ENCODE measurements around the gene TMC2. TPM values are rescaled to one million over a fixed set of nuclear protein-coding genes. Genes with fewer than 3 reads are reported as not detected.
"Not testable (repeated sequence)": the region's sequence is repeated elsewhere in the genome, so short reads cannot be mapped to it uniquely, and the experiment has no call there.

TMC2 gene
- total RNA-seq, 1 donor from 2014 or later, result 0.11 TPM

GRCh38 chr20:2518096-2518495, 18.3 kb upstream of the TMC2 start:
- no peak for TF ChIP-seq CTCF (IDR thresholded peaks at IDR 0.05; ENCODE audit: unreplicated experiment)
- Mint-ChIP-seq H3K27me3 (ENCODE audit: low read depth) (peaks cover 60% of the 10 kb centered on the region), H3K27ac (no peak overlapping the region), H3K4me1 (no peaks in the 10 kb centered on the region), H3K36me3 (no peaks in the 10 kb centered on the region), H3K9me3 (no peaks in the 10 kb centered on the region), H3K4me3 (no peak overlapping the region)
- DNase-seq (ENCODE audit: low spot score in 2 of 2, unreplicated experiment in 2 of 2), result no peak

GRCh38 chr20:2518558-2518957, 17.8 kb upstream of the TMC2 start:
- DNase-seq (ENCODE audit: low spot score in 2 of 2, unreplicated experiment in 2 of 2), result no peak
- Mint-ChIP-seq H3K4me3 (no peak overlapping the region), H3K36me3 (no peaks in the 10 kb centered on the region), H3K27me3 (ENCODE audit: low read depth) (peaks cover 56% of the 10 kb centered on the region), H3K9me3 (no peaks in the 10 kb centered on the region), H3K27ac (no peak overlapping the region), H3K4me1 (no peaks in the 10 kb centered on the region)
- no peak for TF ChIP-seq CTCF (IDR thresholded peaks at IDR 0.05; ENCODE audit: unreplicated experiment)

- Mint-ChIP-seq H3K27ac (no peak overlapping the region), H3K9me3 (no peaks in the 10 kb centered on the region), H3K4me1 (peaks cover 3% of the 10 kb centered on the region), H3K27me3 (ENCODE audit: low read depth) (peaks cover 50% of the 10 kb centered on the region), H3K36me3 (no peaks in the 10 kb centered on the region), H3K4me3 (no peak overlapping the region)
- DNase-seq (ENCODE audit: low spot score in 2 of 2, unreplicated experiment in 2 of 2), result no peak
- TF ChIP-seq CTCF (IDR thresholded peaks at IDR 0.05; ENCODE audit: unreplicated experiment), result no peak
Measured at GRCh38 chr20:2519115-2519809, 17.1 kb upstream of the TMC2 start.

GRCh38 chr20:2520617-2521016, 15.8 kb upstream of the TMC2 start:
- Mint-ChIP-seq H3K27ac (no peak overlapping the region), H3K9me3 (no peaks in the 10 kb centered on the region), H3K36me3 (no peaks in the 10 kb centered on the region), H3K27me3 (ENCODE audit: low read depth) (peaks cover 53% of the 10 kb centered on the region), H3K4me1 (peaks cover 7% of the 10 kb centered on the region), H3K4me3 (no peak overlapping the region)
- no peak for DNase-seq (ENCODE audit: low spot score in 2 of 2, unreplicated experiment in 2 of 2)
- no peak for TF ChIP-seq CTCF (IDR thresholded peaks at IDR 0.05; ENCODE audit: unreplicated experiment)

- no peak overlapping the region for H3K27ac Mint-ChIP-seq
- H3K4me3 Mint-ChIP-seq, result no peak overlapping the region
- H3K27me3 Mint-ChIP-seq (ENCODE audit: low read depth), result peaks cover 60% of the 10 kb centered on the region
- TF ChIP-seq CTCF (IDR thresholded peaks at IDR 0.05; ENCODE audit: unreplicated experiment), result peak; percentile 76
- H3K36me3 Mint-ChIP-seq, result no peaks in the 10 kb centered on the region
- H3K4me1 Mint-ChIP-seq, result peaks cover 7% of the 10 kb centered on the region
- no peaks in the 10 kb centered on the region for H3K9me3 Mint-ChIP-seq
- DNase-seq (ENCODE audit: low spot score in 2 of 2, unreplicated experiment in 2 of 2), result peak in 1 of 2 experiments; percentile 72
Measured at GRCh38 chr20:2521369-2522305, 14.7 kb upstream of the TMC2 start.

- H3K4me3 Mint-ChIP-seq; DNase-seq (ENCODE audit: low spot score in 2 of 2, unreplicated experiment in 2 of 2); H3K9me3 Mint-ChIP-seq; H3K27ac Mint-ChIP-seq; H3K36me3 Mint-ChIP-seq; H3K4me1 Mint-ChIP-seq: not testable (repeated sequence)
- peaks cover 73% of the 10 kb centered on the region for H3K27me3 Mint-ChIP-seq (ENCODE audit: low read depth)
Measured at GRCh38 chr20:2522826-2523429, 13.4 kb upstream of the TMC2 start.

All from mesothelial cell of epicardium (in vitro differentiated cells).